IPS DF 6.9 (cell line): Measurements from ENCODE around the gene GLCCI1.
A peak's percentile ranks its signal among the peaks of the same experiment; 100 is the strongest.

Source experiments
- DNase-seq: peaks from one replicate; pipeline ENCODE4 v3.0.0-alpha.2; 2013; ENCODE audit warnings: low read depth, low spot score
- H3K27ac ChIP-seq: one replicate; pipeline ENCODE4 v1.5.1; 2013; ENCODE audit warnings: low read length, control low read depth
- H3K27me3 ChIP-seq: 2 replicates; pipeline ENCODE4 v1.6.1; 2013; ENCODE audit warnings: mild to moderate bottlenecking, low read length; ENCODE audit not compliant: control insufficient read depth, insufficient read depth
- H3K36me3 ChIP-seq: 2 replicates; pipeline ENCODE4 v1.6.1; 2013; ENCODE audit warnings: low read length; ENCODE audit not compliant: control insufficient read depth, insufficient read depth
- H3K4me1 ChIP-seq: 2 replicates; pipeline ENCODE4 v1.6.1; 2013; ENCODE audit warnings: low read length; ENCODE audit not compliant: control insufficient read depth, insufficient read depth
- H3K4me3 ChIP-seq: 2 replicates; pipeline ENCODE4 v1.5.1; 2013; ENCODE audit warnings: mild to moderate bottlenecking, low read length
- H3K9me3 ChIP-seq: 2 replicates; pipeline ENCODE4 v1.6.1; 2013; ENCODE audit warnings: low read length, inconsistent platforms; ENCODE audit not compliant: control insufficient read depth, insufficient read depth
- WGBS: extraction: QIAGEN DNeasy Blood & Tissue Kit; methylation state at CpG from one replicate; pipeline ENCODE4 v1.1.7; 2013; ENCODE audit warnings: mixed read lengths, missing lambda C conversion rate; ENCODE audit not compliant: insufficient read length, insufficient coverage; 5-methylcytosine and 5-hydroxymethylcytosine counted together

Gene GLCCI1

DNA sequence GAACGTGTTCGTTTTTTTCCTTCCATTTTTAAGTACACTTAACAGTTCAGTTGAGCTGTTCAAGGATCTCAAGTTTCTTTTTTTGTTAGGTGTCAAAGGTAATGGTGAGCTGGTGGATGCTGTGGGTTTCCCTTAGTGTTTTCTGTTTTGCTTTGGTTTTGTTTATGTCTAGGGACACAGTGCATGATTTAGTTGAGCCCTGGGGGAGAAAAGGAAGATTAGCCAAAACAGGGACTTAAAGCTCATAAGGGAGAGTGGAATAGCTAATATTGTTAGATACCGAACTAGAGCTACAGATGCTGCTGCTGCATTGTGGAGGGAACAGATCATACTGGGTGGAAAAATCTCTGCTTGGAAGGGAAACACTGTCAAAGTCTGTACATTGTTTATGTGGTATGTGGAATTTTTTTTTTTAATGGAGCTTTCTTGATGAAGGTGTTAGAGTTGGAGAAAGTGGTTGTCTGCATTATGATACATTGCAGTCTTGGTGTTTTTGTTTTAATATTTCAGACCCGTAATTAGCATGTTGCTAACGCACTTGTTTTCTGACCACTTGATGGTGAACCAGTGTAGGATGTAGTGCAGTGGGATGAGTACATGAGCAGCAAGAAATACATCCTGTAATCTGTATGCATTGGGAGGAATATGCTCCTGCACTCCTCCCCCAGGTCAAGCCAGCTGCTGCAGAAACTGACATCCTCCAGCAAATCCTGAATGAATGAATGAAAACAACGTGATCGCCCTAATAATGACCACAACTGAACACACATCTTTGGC is 2.1 kb downstream of the GLCCI1 start:
- Histone ChIP-seq H3K36me3 (no peaks in the 10 kb centered on the region), H3K4me1 (no peaks in the 10 kb centered on the region; the same call in 1 of the 2 replicates), H3K27ac (no peak overlapping the region), H3K27me3 (no peaks in the 10 kb centered on the region), H3K9me3 (no peaks in the 10 kb centered on the region), H3K4me3 (peak overlapping the region; percentile 94; the same call in 1 of the 2 replicates)
- DNase-seq, result no peak
- WGBS, result no CpG with 5 or more reads among the region's 7 CpGs

- no peak for DNase-seq
- Histone ChIP-seq H3K4me3 (no peak overlapping the region), H3K36me3 (no peaks in the 10 kb centered on the region), H3K4me1 (no peaks in the 10 kb centered on the region; the same call in 1 of the 2 replicates), H3K27me3 (no peaks in the 10 kb centered on the region), H3K27ac (no peak overlapping the region), H3K9me3 (no peaks in the 10 kb centered on the region)
- WGBS, result 100% methylated on average over 1 of the region's 9 CpGs
Observed at GRCh38 chr7:7971308-7972040, 2.9 kb downstream of the GLCCI1 start.

DNA sequence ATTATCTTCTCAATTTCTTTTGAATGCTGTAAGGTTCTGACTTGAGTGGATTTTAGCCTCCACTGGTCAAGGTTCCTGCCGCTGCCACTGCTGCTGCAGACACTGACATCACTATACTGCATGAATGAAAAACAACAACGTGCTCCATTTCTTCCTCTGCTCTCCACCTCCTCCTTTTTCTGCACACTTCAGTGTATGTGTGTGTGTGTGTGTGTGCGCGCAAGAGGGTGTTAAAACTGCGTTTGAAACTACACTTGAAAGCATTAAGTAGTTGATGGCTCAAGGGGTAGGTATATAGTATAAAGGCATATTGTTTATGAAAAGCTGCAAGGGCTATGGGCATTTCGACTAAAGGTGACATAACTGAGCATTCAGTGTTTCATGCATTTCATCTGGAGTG is 3.5 kb downstream of the GLCCI1 start:
- Histone ChIP-seq H3K36me3 (no peaks in the 10 kb centered on the region), H3K27ac (no peak overlapping the region), H3K4me1 (no peaks in the 10 kb centered on the region; the same call in 1 of the 2 replicates), H3K4me3 (no peak overlapping the region), H3K9me3 (no peaks in the 10 kb centered on the region), H3K27me3 (no peaks in the 10 kb centered on the region)
- DNase-seq, result no peak
- no CpG with 5 or more reads among the region's 6 CpGs for WGBS

GRCh38 chr7:7972922-7973594 is 4.5 kb downstream of the GLCCI1 start:
- no peaks in the 10 kb centered on the region for H3K9me3 ChIP-seq
- H3K27ac ChIP-seq, result no peak overlapping the region
- no peaks in the 10 kb centered on the region; the same call in 1 of the 2 replicates for H3K4me1 ChIP-seq
- no peak for DNase-seq
- WGBS, result no CpG with 5 or more reads among the region's 2 CpGs
- H3K4me3 ChIP-seq, result no peak overlapping the region
- no peaks in the 10 kb centered on the region for H3K36me3 ChIP-seq
- no peaks in the 10 kb centered on the region for H3K27me3 ChIP-seq

GRCh38 chr7:7976677-7977076 is 8.1 kb downstream of the GLCCI1 start:
- H3K4me3 ChIP-seq, result no peak overlapping the region
- H3K27me3 ChIP-seq, result no peaks in the 10 kb centered on the region
- no CpG with 5 or more reads among the region's 3 CpGs for WGBS
- no peaks in the 10 kb centered on the region for H3K4me1 ChIP-seq
- H3K9me3 ChIP-seq, result no peaks in the 10 kb centered on the region
- H3K36me3 ChIP-seq, result no peaks in the 10 kb centered on the region
- no peak overlapping the region for H3K27ac ChIP-seq
- DNase-seq, result no peak

DNA sequence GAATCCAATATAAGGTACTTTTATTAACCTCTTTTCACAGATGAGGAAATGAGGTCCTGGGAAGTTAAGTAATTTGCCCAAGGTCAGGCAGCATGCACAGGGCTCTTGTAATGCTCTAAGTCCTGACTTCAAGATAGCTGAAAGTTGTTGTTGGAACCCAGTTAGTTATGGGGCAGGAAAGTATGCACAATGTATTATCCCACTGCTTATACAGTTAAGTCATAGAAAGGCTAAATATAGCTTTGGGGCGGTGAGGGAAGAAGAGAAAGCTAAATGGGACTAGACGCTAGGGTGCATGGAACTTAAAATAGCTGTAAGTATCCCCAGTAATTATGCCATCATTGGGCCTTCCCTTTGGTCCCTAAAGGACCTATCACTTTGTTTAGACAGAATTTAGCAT is 9.2 kb downstream of the GLCCI1 start:
- DNase-seq, result no peak
- Histone ChIP-seq H3K4me3 (no peak overlapping the region), H3K9me3 (no peaks in the 10 kb centered on the region), H3K27ac (no peak overlapping the region), H3K36me3 (no peaks in the 10 kb centered on the region), H3K27me3 (no peaks in the 10 kb centered on the region), H3K4me1 (no peaks in the 10 kb centered on the region)
- WGBS, result no CpG with 5 or more reads among the region's 2 CpGs

DNA sequence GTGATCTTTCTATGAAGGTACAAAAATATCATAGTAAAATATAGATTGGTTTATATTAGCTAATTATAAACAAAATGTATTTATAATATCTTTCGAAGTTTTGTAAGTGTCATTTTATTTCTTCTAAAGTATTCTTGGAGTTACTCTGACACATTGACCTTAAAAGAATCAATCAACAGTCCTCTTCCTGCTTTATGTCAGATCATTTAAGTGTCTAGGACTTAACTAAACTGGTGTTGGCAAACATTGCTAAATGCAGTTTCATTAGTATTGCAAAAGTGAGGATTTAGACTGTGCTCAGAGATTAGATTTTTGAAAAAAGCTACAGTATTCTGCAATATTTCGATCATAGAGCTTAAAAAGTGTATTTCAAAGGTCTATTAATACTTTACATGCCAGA is 10.3 kb downstream of the GLCCI1 start:
- WGBS, result no CpG with 5 or more reads among the region's 2 CpGs
- H3K27ac ChIP-seq, result no peak overlapping the region

DNA sequence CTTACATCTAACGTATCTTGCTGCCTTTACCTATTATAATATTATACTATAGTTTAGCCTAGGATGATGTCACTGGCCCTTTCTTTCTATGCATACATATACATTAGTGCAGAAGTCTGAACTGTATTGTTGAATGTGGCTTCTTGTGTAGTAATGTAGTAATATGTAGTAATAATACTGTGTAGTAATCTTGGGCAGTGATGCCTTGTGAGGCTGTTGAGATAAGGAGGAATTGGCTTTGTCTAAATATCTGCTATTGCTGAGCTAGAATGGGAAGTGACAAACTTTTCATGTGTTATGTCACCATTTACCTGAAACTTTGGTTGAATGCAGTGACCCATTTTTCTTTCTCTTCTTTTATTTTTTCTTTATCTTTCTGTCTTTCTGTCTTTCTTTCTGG is 11.0 kb downstream of the GLCCI1 start:
- Histone ChIP-seq H3K27ac (no peak overlapping the region), H3K27me3 (no peaks in the 10 kb centered on the region), H3K4me3 (no peak overlapping the region), H3K9me3 (no peaks in the 10 kb centered on the region), H3K4me1 (no peaks in the 10 kb centered on the region), H3K36me3 (no peaks in the 10 kb centered on the region)
- DNase-seq, result no peak
- no CpG with 5 or more reads among the region's 1 CpG for WGBS

More for the DNA sequence above, 10.3 kb downstream of the GLCCI1 start:
- Histone ChIP-seq H3K36me3 (no peaks in the 10 kb centered on the region), H3K27me3 (no peaks in the 10 kb centered on the region), H3K4me3 (no peak overlapping the region), H3K9me3 (no peaks in the 10 kb centered on the region), H3K4me1 (no peaks in the 10 kb centered on the region)
- DNase-seq, result no peak

- no peak overlapping the region for H3K4me3 ChIP-seq
- no peaks in the 10 kb centered on the region for H3K27me3 ChIP-seq
- H3K4me1 ChIP-seq, result no peaks in the 10 kb centered on the region
- no CpG with 5 or more reads among the region's 2 CpGs for WGBS
- no peaks in the 10 kb centered on the region for H3K36me3 ChIP-seq
- no peaks in the 10 kb centered on the region for H3K9me3 ChIP-seq
- DNase-seq, result no peak
- no peak overlapping the region for H3K27ac ChIP-seq
Observed at GRCh38 chr7:7980134-7980533, 11.5 kb downstream of the GLCCI1 start.

DNA sequence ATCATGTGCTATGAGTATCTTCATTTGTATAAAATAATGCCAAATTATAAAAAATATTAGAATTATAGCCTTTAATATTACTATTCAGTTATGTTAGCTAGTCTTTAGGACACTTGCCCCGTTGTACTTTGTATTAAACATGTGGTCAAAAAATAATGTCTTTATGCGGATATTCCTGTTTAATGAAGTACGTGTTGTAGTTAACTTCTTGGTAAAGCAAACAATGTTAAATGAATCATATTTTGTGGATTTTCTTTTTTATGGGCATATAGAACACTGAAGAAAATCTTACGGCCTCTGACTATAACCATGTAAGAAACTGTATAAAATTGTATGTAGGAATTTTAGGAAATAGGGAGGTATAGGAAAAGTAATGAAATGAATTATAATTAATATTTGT is 14.3 kb downstream of the GLCCI1 start:
- no peaks in the 10 kb centered on the region for H3K9me3 ChIP-seq
- DNase-seq, result no peak
- H3K4me1 ChIP-seq, result no peaks in the 10 kb centered on the region
- no peak overlapping the region for H3K4me3 ChIP-seq
- 100% methylated on average over 1 of the region's 4 CpGs for WGBS
- no peaks in the 10 kb centered on the region for H3K27me3 ChIP-seq
- H3K36me3 ChIP-seq, result no peaks in the 10 kb centered on the region
- H3K27ac ChIP-seq, result no peak overlapping the region
